ENCODE measurements around the gene RNF44. TPM values are rescaled to one million over a fixed set of nuclear protein-coding genes. Genes with fewer than 3 reads are reported as not detected.

RNF44 gene
- polyA plus RNA-seq, 1 donor from 2014 or later: 6.0 TPM

GRCh38 chr5:176525677-176526076 is 11.5 kb downstream of the RNF44 start:
- H3K9me3 Mint-ChIP-seq: no peaks in the 10 kb centered on the region
- H3K4me3 Mint-ChIP-seq: peak overlapping the region in 1 of 4 donors; percentile 41
- H3K27me3 Mint-ChIP-seq: no peaks in the 10 kb centered on the region
- H3K36me3 Mint-ChIP-seq: peaks cover 3% of the 10 kb centered on the region
- peaks cover 16 to 26% (median 24%) of the 10 kb centered on the region in 3 donors for H3K4me1 Mint-ChIP-seq
- peak overlapping the region in 1 of 3 donors; percentile 58 for H3K27ac Mint-ChIP-seq

- peak overlapping the region in 1 of 4 donors; percentile 41 for H3K4me3 Mint-ChIP-seq
- peaks cover 16 to 30% (median 24%) of the 10 kb centered on the region in 3 donors for H3K4me1 Mint-ChIP-seq
- peaks cover 3% of the 10 kb centered on the region for H3K36me3 Mint-ChIP-seq
- no peaks in the 10 kb centered on the region for H3K9me3 Mint-ChIP-seq
- peak overlapping the region in 1 of 3 donors; percentile 49 for H3K27ac Mint-ChIP-seq
- H3K27me3 Mint-ChIP-seq: no peaks in the 10 kb centered on the region
These were observed 12.2 kb downstream of the RNF44 start for GRCh38 chr5:176524987-176525386.

GRCh38 chr5:176524138-176524537 is 13.1 kb downstream of the RNF44 start:
- no peak overlapping the region for H3K27ac Mint-ChIP-seq
- H3K9me3 Mint-ChIP-seq: no peaks in the 10 kb centered on the region
- H3K4me3 Mint-ChIP-seq: no peak overlapping the region
- no peaks in the 10 kb centered on the region for H3K27me3 Mint-ChIP-seq
- peaks cover 3% of the 10 kb centered on the region for H3K36me3 Mint-ChIP-seq
- H3K4me1 Mint-ChIP-seq: peaks cover 13 to 23% (median 17%) of the 10 kb centered on the region in 3 donors

GRCh38 chr5:176521699-176522263 is 15.4 kb downstream of the RNF44 start:
- peaks cover 16 to 20% (median 20%) of the 10 kb centered on the region in 3 donors for H3K4me1 Mint-ChIP-seq
- H3K9me3 Mint-ChIP-seq: no peaks in the 10 kb centered on the region
- peaks cover 3% of the 10 kb centered on the region for H3K36me3 Mint-ChIP-seq
- H3K4me3 Mint-ChIP-seq: no peak overlapping the region
- peak overlapping the region in 1 of 3 donors; percentile 82 for H3K27ac Mint-ChIP-seq
- no peaks in the 10 kb centered on the region for H3K27me3 Mint-ChIP-seq

- H3K27me3 Mint-ChIP-seq: no peaks in the 10 kb centered on the region
- no peak overlapping the region for H3K27ac Mint-ChIP-seq
- H3K36me3 Mint-ChIP-seq: peaks cover 3% of the 10 kb centered on the region
- no peak overlapping the region for H3K4me3 Mint-ChIP-seq
- H3K9me3 Mint-ChIP-seq: no peaks in the 10 kb centered on the region
- peaks cover 16 to 20% (median 20%) of the 10 kb centered on the region in 3 donors for H3K4me1 Mint-ChIP-seq
These were observed 15.9 kb downstream of the RNF44 start for GRCh38 chr5:176521286-176521685.

GRCh38 chr5:176519810-176520720 is 17.1 kb downstream of the RNF44 start:
- no peaks in the 10 kb centered on the region for H3K27me3 Mint-ChIP-seq
- peak overlapping the region in 1 of 3 donors; percentile 68 for H3K27ac Mint-ChIP-seq
- no peak overlapping the region for H3K4me3 Mint-ChIP-seq
- H3K36me3 Mint-ChIP-seq: no peaks in the 10 kb centered on the region
- peaks cover 20 to 23% (median 21%) of the 10 kb centered on the region in 3 donors for H3K4me1 Mint-ChIP-seq
- H3K9me3 Mint-ChIP-seq: no peaks in the 10 kb centered on the region

GRCh38 chr5:176517053-176517661 is 20.0 kb downstream of the RNF44 start:
- Mint-ChIP-seq H3K4me3 (peak overlapping the region in 1 of 4 donors; percentile 42), H3K4me1 (peaks cover 15 to 26% (median 19%) of the 10 kb centered on the region in 3 donors), H3K27ac (peak overlapping the region in 2 of 3 donors; percentile 37 to 65), H3K36me3 (no peaks in the 10 kb centered on the region), H3K27me3 (no peaks in the 10 kb centered on the region), H3K9me3 (no peaks in the 10 kb centered on the region)

GRCh38 chr5:176515396-176515795 is 21.8 kb downstream of the RNF44 start:
- Mint-ChIP-seq H3K4me1 (peaks cover 15 to 22% (median 15%) of the 10 kb centered on the region in 3 donors), H3K36me3 (no peaks in the 10 kb centered on the region), H3K4me3 (peak overlapping the region in 2 of 4 donors; percentile 92 to 94), H3K27me3 (no peaks in the 10 kb centered on the region), H3K9me3 (no peaks in the 10 kb centered on the region), H3K27ac (peak overlapping the region in 2 of 3 donors; percentile 23 to 87)

- Mint-ChIP-seq H3K4me1 (peaks cover 15 to 21% (median 20%) of the 10 kb centered on the region in 3 donors), H3K36me3 (no peaks in the 10 kb centered on the region), H3K4me3 (peak overlapping the region; percentile 70 to 94 (median 82)), H3K9me3 (no peaks in the 10 kb centered on the region), H3K27me3 (no peaks in the 10 kb centered on the region), H3K27ac (peak overlapping the region; percentile 87 to 90 (median 88))
These were observed 22.8 kb downstream of the RNF44 start for GRCh38 chr5:176514244-176514950.

GRCh38 chr5:176513788-176514187 is 23.4 kb downstream of the RNF44 start:
- Mint-ChIP-seq H3K36me3 (no peaks in the 10 kb centered on the region), H3K27me3 (no peaks in the 10 kb centered on the region), H3K9me3 (no peaks in the 10 kb centered on the region), H3K27ac (no peak overlapping the region), H3K4me1 (peaks cover 15 to 21% (median 20%) of the 10 kb centered on the region in 3 donors), H3K4me3 (peak overlapping the region in 2 of 4 donors; percentile 21 to 47)

- Mint-ChIP-seq H3K4me1 (peaks cover 0 to 5% (median 4%) of the 10 kb centered on the region in 3 donors), H3K27me3 (no peaks in the 10 kb centered on the region), H3K27ac (no peak overlapping the region), H3K9me3 (no peaks in the 10 kb centered on the region), H3K36me3 (peaks cover 11% of the 10 kb centered on the region), H3K4me3 (no peak overlapping the region)
These were observed 28.6 kb downstream of the RNF44 start for GRCh38 chr5:176508603-176509002.

- H3K9me3 Mint-ChIP-seq: no peaks in the 10 kb centered on the region
- H3K27me3 Mint-ChIP-seq: no peaks in the 10 kb centered on the region
- H3K27ac Mint-ChIP-seq: peak overlapping the region in 1 of 3 donors; percentile 73
- H3K4me1 Mint-ChIP-seq: peaks cover 0 to 5% (median 3%) of the 10 kb centered on the region in 3 donors
- H3K4me3 Mint-ChIP-seq: no peak overlapping the region
- peaks cover 11% of the 10 kb centered on the region for H3K36me3 Mint-ChIP-seq
These were observed 29.3 kb downstream of the RNF44 start for GRCh38 chr5:176507911-176508310.

- no peaks in the 10 kb centered on the region for H3K27me3 Mint-ChIP-seq
- H3K9me3 Mint-ChIP-seq: no peaks in the 10 kb centered on the region
- peak overlapping the region in 1 of 4 donors; percentile 17 for H3K4me3 Mint-ChIP-seq
- no peaks in the 10 kb centered on the region for H3K4me1 Mint-ChIP-seq
- peaks cover 17% of the 10 kb centered on the region for H3K36me3 Mint-ChIP-seq
- H3K27ac Mint-ChIP-seq: peak overlapping the region in 1 of 3 donors; percentile 63
These were observed 33.7 kb downstream of the RNF44 start for GRCh38 chr5:176503496-176503895.

- Mint-ChIP-seq H3K4me1 (no peaks in the 10 kb centered on the region), H3K27ac (no peak overlapping the region), H3K4me3 (no peak overlapping the region), H3K27me3 (no peaks in the 10 kb centered on the region), H3K9me3 (no peaks in the 10 kb centered on the region), H3K36me3 (peaks cover 15% of the 10 kb centered on the region)
These were observed 35.9 kb downstream of the RNF44 start for GRCh38 chr5:176501333-176501732.

All from IgD-negative memory B cell (primary cell).